B cell (primary cell): ENCODE data around the gene DDX24. TPM values are rescaled to one million over a fixed set of nuclear protein-coding genes. Genes with fewer than 3 reads are reported as not detected.

Experiments
- ATAC-seq: fragments of 200-7000 bp; cut with Tn5 transposase; one replicate; pipeline ENCODE4 v1.10.0; 2021; ENCODE audit warnings: low read depth, mild to moderate bottlenecking, moderate number of reproducible peaks, moderate library complexity
- CTCF ChIA-PET: fragments of 350-600 bp; sonication (Branson Sonifier 250); formaldehyde crosslinking; loops from one replicate; lab custom pipeline; 2021; ENCODE audit warnings: antibody characterized with exemption, inconsistent platforms; lab: Charles Lee
- POLR2A ChIA-PET: fragments of 350-600 bp; sonication (Branson Sonifier 250); formaldehyde crosslinking; loops from one replicate; lab custom pipeline; 2021; ENCODE audit warnings: antibody characterized with exemption; lab: Charles Lee
- DNase-seq: peaks from one replicate; pipeline ENCODE4 v3.0.0; 2013
- H2AFZ ChIP-seq: 2 replicates; pipeline ENCODE4 v1.6.1; 2012; ENCODE audit warnings: mild to moderate bottlenecking, low read depth, low read length; ENCODE audit not compliant: insufficient read depth, poor library complexity, severe bottlenecking
- H3K27ac ChIP-seq, 2 donors: 1 replicate in 1 of 2; 2 replicates in 1 of 2; pipeline ENCODE4 v1.5.1; 2012 to 2013; ENCODE audit warnings: low read length in 2 of 2, mild to moderate bottlenecking in 2 of 2, moderate library complexity in 1 of 2
- H3K27me3 ChIP-seq, 4 experiments: fragments of 200-600 bp in 1 of 4; sonication (generic) in 1 of 4; replicated peaks in 1 of 4; 1 replicate in 2 of 4; 2 replicates in 2 of 4; pipeline versions ENCODE4 v1.6.1 to v1.7.0; 2013 to 2016; ENCODE audit warnings: low read length in 3 of 4, mild to moderate bottlenecking in 2 of 4, mixed read lengths in 1 of 4, moderate library complexity in 1 of 4; ENCODE audit not compliant: insufficient read depth in 4 of 4, control insufficient read depth in 3 of 4; ENCODE audit errors: control extremely low read depth in 1 of 4
- H3K36me3 ChIP-seq, 2 experiments: replicated peaks in 1 of 2; 1 replicate in 1 of 2; 2 replicates in 1 of 2; pipeline versions ENCODE4 v1.6.1 to v1.7.1; 2013; ENCODE audit warnings: low read length in 1 of 2; ENCODE audit not compliant: insufficient read depth in 2 of 2, control insufficient read depth in 1 of 2; ENCODE audit errors: control extremely low read depth in 1 of 2, extremely low read depth in 1 of 2
- H3K4me1 ChIP-seq, 2 donors: fragments of 200-600 bp in 1 of 2; sonication (generic) in 1 of 2; 1 replicate in 1 of 2; 2 replicates in 1 of 2; pipeline versions ENCODE4 v1.5.1 to v1.6.1; 2013 to 2017; ENCODE audit warnings: low read length in 2 of 2; ENCODE audit not compliant: control insufficient read depth in 2 of 2, insufficient read depth in 2 of 2
- H3K4me2 ChIP-seq: replicated peaks from 2 replicates; pipeline ENCODE3; 2012; ENCODE audit warnings: mild to moderate bottlenecking, low read depth, low read length; ENCODE audit not compliant: poor library complexity, severe bottlenecking
- H3K4me3 ChIP-seq, 5 experiments: fragments of 200-600 bp in 1 of 5; sonication (generic) in 1 of 5; 1 replicate in 3 of 5; 2 replicates in 2 of 5; pipeline versions ENCODE4 v1.5.1 to v1.7.0; 2011 to 2016; ENCODE audit warnings: low read length in 4 of 5, mild to moderate bottlenecking in 4 of 5, low read depth in 2 of 5, control low read depth in 1 of 5, moderate library complexity in 1 of 5; ENCODE audit not compliant: insufficient read depth in 1 of 5; ENCODE audit errors: control extremely low read depth in 1 of 5, extremely low read depth in 1 of 5
- H3K79me2 ChIP-seq: fragments of 200-600 bp; sonication (generic); one replicate; pipeline ENCODE4 v1.6.0; 2016; ENCODE audit warnings: low read length; ENCODE audit not compliant: control insufficient read depth, insufficient read depth
- H3K9ac ChIP-seq: fragments of 200-600 bp; sonication (generic); 2 replicates; pipeline ENCODE4 v1.6.1; 2017; ENCODE audit warnings: mild to moderate bottlenecking, low read length, moderate library complexity
- H3K9me3 ChIP-seq, 3 donors: one replicate each; pipeline versions ENCODE4 v1.6.1 to v1.7.1; 2013; ENCODE audit warnings: low read length in 2 of 3; ENCODE audit not compliant: control insufficient read depth in 2 of 3, insufficient read depth in 1 of 3; ENCODE audit errors: control extremely low read depth in 1 of 3
- H4K20me1 ChIP-seq: 2 replicates; pipeline ENCODE4 v1.6.0; 2012; ENCODE audit warnings: mild to moderate bottlenecking, low read length; ENCODE audit not compliant: insufficient read depth, control insufficient read depth, poor library complexity, severe bottlenecking
- H3K27ac Mint-ChIP-seq: one replicate; pipeline ENCODE4 v1.8.0; 2021; ENCODE audit warnings: mixed read lengths
- H3K27me3 Mint-ChIP-seq: one replicate; pipeline ENCODE4 v1.8.0; 2021; ENCODE audit warnings: mixed read lengths
- H3K4me1 Mint-ChIP-seq: one replicate; pipeline ENCODE4 v1.8.0; 2021; ENCODE audit warnings: mixed read lengths
- H3K4me3 Mint-ChIP-seq: one replicate; pipeline ENCODE4 v1.8.0; 2021; ENCODE audit warnings: mixed read lengths
- H3K9me3 Mint-ChIP-seq: one replicate; pipeline ENCODE4 v1.8.0; 2022; ENCODE audit warnings: mixed read lengths; ENCODE audit not compliant: insufficient read depth
- EZH2 ChIP-seq: IDR thresholded peaks from 2 replicates; pipeline ENCODE4 v1.6.1; 2012; ENCODE audit warnings: borderline replicate concordance, low read depth, mild to moderate bottlenecking, moderate library complexity, low read length; ENCODE audit not compliant: insufficient read depth, poor library complexity, severe bottlenecking
- WGBS: methylation state at CpG from one replicate; pipeline ENCODE4 v1.1.5; 2013; ENCODE audit warnings: missing lambda C conversion rate; ENCODE audit not compliant: insufficient coverage; 5-methylcytosine and 5-hydroxymethylcytosine counted together
- intact Hi-C: fragments of 100-400 bp; cut with micrococcal nuclease; formaldehyde crosslinking; loops from one replicate; pipeline ENCODE4 v1.10.0; 2022
- polyA plus RNA-seq: library from polyadenylated mRNA; depleted of rRNA; stranded (reverse); fragments of >200 nt; gene quantifications from 2 replicates; pipeline ENCODE4 v1.2.3, GENCODE V29; 2012
- total RNA-seq, 2 donors: library from RNA; stranded (reverse); fragments of 120-200 nt in 1 of 2; gene quantifications; 1 replicate in 1 of 2; 2 replicates in 1 of 2; pipeline versions ENCODE4 v1.2.3 to v1.2.4, GENCODE V29; 2013 to 2022
- TF ChIP-seq, protein P1 (sequence below): fragments of 200-600 bp; IDR thresholded peaks from one replicate; pipeline ENCODE4 v1.8.0; 2022; ENCODE audit warnings: antibody characterized with exemption, mild to moderate bottlenecking

The DDX24 gene
- total and polyA plus RNA-seq, 2 donors (not counting 1 experiment from before 2014, with no cell fraction given): 145 to 211 TPM

GRCh38 chr14:94001016-94001415 lies 80.0 kb downstream of the DDX24 start:
- no peak overlapping the region for H2AFZ ChIP-seq
- DNase-seq: no peak
- Mint-ChIP-seq H3K27ac (no peak overlapping the region), H3K27me3 (peaks cover 48% of the 10 kb centered on the region), H3K4me1 (peaks cover 4% of the 10 kb centered on the region), H3K9me3 (no peaks in the 10 kb centered on the region), H3K4me3 (no peak overlapping the region)
- 83% methylated on average over 13 of the region's 13 CpGs for WGBS
- ATAC-seq: no peak
- TF ChIP-seq, protein P1, sequence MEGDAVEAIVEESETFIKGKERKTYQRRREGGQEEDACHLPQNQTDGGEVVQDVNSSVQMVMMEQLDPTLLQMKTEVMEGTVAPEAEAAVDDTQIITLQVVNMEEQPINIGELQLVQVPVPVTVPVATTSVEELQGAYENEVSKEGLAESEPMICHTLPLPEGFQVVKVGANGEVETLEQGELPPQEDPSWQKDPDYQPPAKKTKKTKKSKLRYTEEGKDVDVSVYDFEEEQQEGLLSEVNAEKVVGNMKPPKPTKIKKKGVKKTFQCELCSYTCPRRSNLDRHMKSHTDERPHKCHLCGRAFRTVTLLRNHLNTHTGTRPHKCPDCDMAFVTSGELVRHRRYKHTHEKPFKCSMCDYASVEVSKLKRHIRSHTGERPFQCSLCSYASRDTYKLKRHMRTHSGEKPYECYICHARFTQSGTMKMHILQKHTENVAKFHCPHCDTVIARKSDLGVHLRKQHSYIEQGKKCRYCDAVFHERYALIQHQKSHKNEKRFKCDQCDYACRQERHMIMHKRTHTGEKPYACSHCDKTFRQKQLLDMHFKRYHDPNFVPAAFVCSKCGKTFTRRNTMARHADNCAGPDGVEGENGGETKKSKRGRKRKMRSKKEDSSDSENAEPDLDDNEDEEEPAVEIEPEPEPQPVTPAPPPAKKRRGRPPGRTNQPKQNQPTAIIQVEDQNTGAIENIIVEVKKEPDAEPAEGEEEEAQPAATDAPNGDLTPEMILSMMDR: no peak
- no peak for TF ChIP-seq EZH2
- no peaks in the 10 kb centered on the region for H4K20me1 ChIP-seq
- H3K9ac ChIP-seq: no peak overlapping the region
- H3K4me2 ChIP-seq: no peak overlapping the region
- peaks cover 4 to 6% of the 10 kb centered on the region in 2 donors for H3K4me1 ChIP-seq
- no peak overlapping the region for H3K4me3 ChIP-seq
- peaks cover 0 to 7% (median 0%) of the 10 kb centered on the region in 3 donors for H3K9me3 ChIP-seq
- POLR2A ChIA-PET: interaction anchor here (1.0 to 1.6 kb wide), 2 partner anchors 30 to 58 kb away, joined by 3 to 6 read pairs; no protein-coding TSS in a partner anchor
- peaks cover 0 to 31% (median 9%) of the 10 kb centered on the region in 4 experiments for H3K27me3 ChIP-seq
- intact Hi-C loops: loop anchor here (1.0 to 5.0 kb wide), 3 partner anchors 31 to 344 kb away; no protein-coding TSS in a partner anchor
- H3K36me3 ChIP-seq: no peaks in the 10 kb centered on the region
- no peak overlapping the region for H3K27ac ChIP-seq
- CTCF ChIA-PET: interaction anchor here (0.7 to 12.8 kb wide), 18 partner anchors 9 to 136 kb away, joined by 3 to 367 read pairs (median 6); no protein-coding TSS in a partner anchor
- no peaks in the 10 kb centered on the region for H3K79me2 ChIP-seq

- no peak overlapping the region for H3K4me3 Mint-ChIP-seq
Observed at GRCh38 chr14:94000267-94000666, 80.7 kb downstream of the DDX24 start.

More at GRCh38 chr14:94000267-94000666, 80.7 kb downstream of the DDX24 start:
- CTCF ChIA-PET: interaction anchor here (0.7 to 12.8 kb wide), 16 partner anchors 11 to 180 kb away, joined by 3 to 367 read pairs (median 6); no protein-coding TSS in a partner anchor
- Mint-ChIP-seq H3K9me3 (no peaks in the 10 kb centered on the region), H3K27me3 (peaks cover 46% of the 10 kb centered on the region), H3K27ac (no peak overlapping the region), H3K4me1 (peaks cover 4% of the 10 kb centered on the region)
- H3K27ac ChIP-seq: no peak overlapping the region
- H3K9ac ChIP-seq: no peak overlapping the region
- TF ChIP-seq, protein P1: no peak
- TF ChIP-seq EZH2: no peak
- POLR2A ChIA-PET: interaction anchor here (1.6 kb wide), 1 partner anchor 29 kb away, joined by 6 read pairs; no protein-coding TSS in a partner anchor
- peaks cover 4 to 6% of the 10 kb centered on the region in 2 donors for H3K4me1 ChIP-seq
- H3K79me2 ChIP-seq: no peaks in the 10 kb centered on the region
- H3K4me2 ChIP-seq: no peak overlapping the region
- peaks cover 0 to 33% (median 11%) of the 10 kb centered on the region in 4 experiments for H3K27me3 ChIP-seq
- intact Hi-C loops: loop anchor here (5.0 kb wide), 1 partner anchor 343 kb away; no protein-coding TSS in a partner anchor
- no peak for ATAC-seq
- H2AFZ ChIP-seq: no peak overlapping the region
- DNase-seq: no peak
- H3K9me3 ChIP-seq: peaks cover 0 to 7% (median 0%) of the 10 kb centered on the region in 3 donors
- H3K4me3 ChIP-seq: no peak overlapping the region
- H4K20me1 ChIP-seq: no peaks in the 10 kb centered on the region
- WGBS: 92% methylated on average over 6 of the region's 6 CpGs
- no peaks in the 10 kb centered on the region for H3K36me3 ChIP-seq
